ENCODE data around the gene DNAJC18. TPM values are rescaled to one million over a fixed set of nuclear protein-coding genes. Genes with fewer than 3 reads are reported as not detected.

Gene DNAJC18
- polyA plus RNA-seq, 2 donors: 2.2 to 2.4 TPM

GRCh38 chr5:139461698-139462097, 22.4 kb upstream of the DNAJC18 start:
- H3K27me3 ChIP-seq (ENCODE audit: control insufficient read depth in 1 of 2, insufficient read depth in 2 of 2, low read length in 2 of 2): no peaks in the 10 kb centered on the region
- no peaks in the 10 kb centered on the region for H3K9me3 ChIP-seq (ENCODE audit: control insufficient read depth in 2 of 2, insufficient read depth in 1 of 2, low read depth in 1 of 2, low read length in 1 of 2)
- 74% methylated on average over 5 of the region's 5 CpGs for WGBS, 2 donors

DNA sequence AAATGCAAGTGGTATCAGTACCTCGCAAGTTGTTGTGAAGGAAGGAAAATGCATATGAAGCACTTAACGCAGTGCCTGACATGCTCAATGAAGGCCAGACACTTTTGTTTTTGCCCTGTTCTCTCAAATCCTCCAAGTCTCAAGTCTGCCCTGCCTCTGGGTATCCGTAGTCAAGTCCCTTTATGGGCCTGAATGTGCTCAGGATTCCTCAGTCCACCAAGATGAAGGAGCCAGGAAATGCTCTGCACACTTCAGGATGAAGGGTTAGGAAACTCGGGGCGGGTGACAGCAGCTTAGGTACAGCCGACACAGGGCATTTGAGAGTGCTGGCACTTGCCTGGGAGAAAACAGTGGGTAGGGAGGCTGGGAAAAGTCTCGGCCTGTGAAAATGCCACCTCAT, 21.9 kb upstream of the DNAJC18 start:
- no peaks in the 10 kb centered on the region for H3K9me3 ChIP-seq (ENCODE audit: control insufficient read depth in 2 of 2, insufficient read depth in 1 of 2, low read depth in 1 of 2, low read length in 1 of 2)
- peaks cover 0 to 4% of the 10 kb centered on the region in 2 donors for H3K4me1 ChIP-seq (ENCODE audit: control insufficient read depth in 2 of 2, insufficient read depth in 2 of 2, low read length in 1 of 2)
- H3K27me3 ChIP-seq (ENCODE audit: control insufficient read depth in 1 of 2, insufficient read depth in 2 of 2, low read length in 2 of 2): no peaks in the 10 kb centered on the region
- 84 to 86% methylated on average over 7 of the region's 7 CpGs for WGBS, 2 donors
- H3K4me3 ChIP-seq (ENCODE audit: low read depth in 1 of 2, low read length in 2 of 2): no peak overlapping the region
- peak overlapping the region in 1 of 2 donors; percentile 11 for H3K27ac ChIP-seq (ENCODE audit: low read depth in 2 of 2, low read length in 1 of 2)
- H3K36me3 ChIP-seq (ENCODE audit: control insufficient read depth in 2 of 2, insufficient read depth in 2 of 2, low read length in 1 of 2): no peaks in the 10 kb centered on the region

More at GRCh38 chr5:139461698-139462097, 22.4 kb upstream of the DNAJC18 start:
- Histone ChIP-seq H3K36me3 (ENCODE audit: control insufficient read depth in 2 of 2, insufficient read depth in 2 of 2, low read length in 1 of 2) (no peaks in the 10 kb centered on the region), H3K4me1 (ENCODE audit: control insufficient read depth in 2 of 2, insufficient read depth in 2 of 2, low read length in 1 of 2) (peaks cover 0 to 4% of the 10 kb centered on the region in 2 donors), H3K27ac (ENCODE audit: low read depth in 2 of 2, low read length in 1 of 2) (peak overlapping the region; percentile 1 to 11), H3K4me3 (ENCODE audit: low read depth in 1 of 2, low read length in 2 of 2) (no peak overlapping the region)

DNA sequence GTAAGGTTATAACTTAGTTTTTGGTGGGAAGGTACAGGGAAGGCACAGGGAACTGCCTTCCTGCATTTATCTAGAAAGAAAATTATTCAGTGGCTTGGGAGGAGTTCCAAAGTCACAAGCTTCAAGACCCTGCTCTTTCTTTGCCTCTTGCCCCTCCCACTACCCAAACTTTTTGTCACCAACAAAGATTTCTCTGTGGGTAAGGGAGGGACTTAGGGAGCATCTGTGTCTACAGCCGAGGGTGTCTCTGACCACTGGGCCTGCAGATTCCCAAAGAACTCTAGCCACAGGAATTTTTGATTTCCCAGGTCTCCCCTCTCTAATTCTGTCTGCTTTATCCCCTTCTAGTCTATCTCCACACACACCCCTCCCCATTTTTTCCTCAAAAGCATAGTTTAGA, 21.1 kb upstream of the DNAJC18 start:
- H3K27me3 ChIP-seq (ENCODE audit: control insufficient read depth in 1 of 2, insufficient read depth in 2 of 2, low read length in 2 of 2): no peaks in the 10 kb centered on the region
- no peak overlapping the region for H3K27ac ChIP-seq (ENCODE audit: low read depth in 2 of 2, low read length in 1 of 2)
- WGBS, 2 donors: 65 to 82% methylated on average over 1 of the region's 1 CpG
- H3K9me3 ChIP-seq (ENCODE audit: control insufficient read depth in 2 of 2, insufficient read depth in 1 of 2, low read depth in 1 of 2, low read length in 1 of 2): no peaks in the 10 kb centered on the region
- no peaks in the 10 kb centered on the region for H3K36me3 ChIP-seq (ENCODE audit: control insufficient read depth in 2 of 2, insufficient read depth in 2 of 2, low read length in 1 of 2)
- H3K4me3 ChIP-seq (ENCODE audit: low read depth in 1 of 2, low read length in 2 of 2): no peak overlapping the region
- peaks cover 0 to 4% of the 10 kb centered on the region in 2 donors for H3K4me1 ChIP-seq (ENCODE audit: control insufficient read depth in 2 of 2, insufficient read depth in 2 of 2, low read length in 1 of 2)

DNA sequence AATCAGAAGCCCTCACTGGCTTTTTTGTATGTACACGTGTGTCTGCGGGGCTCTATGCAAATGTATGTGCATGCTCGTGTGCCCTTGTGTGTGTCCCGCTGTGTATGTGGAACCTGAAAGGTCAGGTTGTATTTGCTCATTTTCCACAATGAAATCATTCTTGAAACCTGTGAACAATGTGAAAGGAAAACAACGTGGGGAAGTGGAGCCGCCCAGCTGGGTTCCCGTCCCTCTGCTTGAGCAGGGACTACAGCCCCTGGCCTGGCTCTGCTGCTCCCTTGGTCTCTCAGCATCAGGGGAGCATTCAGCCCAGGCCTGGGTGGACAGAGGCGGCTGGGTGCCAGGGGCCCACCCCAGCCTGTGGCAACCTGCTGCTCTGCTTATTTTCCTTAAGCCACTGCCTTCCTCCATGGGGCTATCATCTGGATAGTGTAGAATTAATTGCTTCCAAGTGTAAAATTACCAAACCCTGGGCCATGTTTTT, 20.2 kb upstream of the DNAJC18 start:
- Histone ChIP-seq H3K9me3 (ENCODE audit: control insufficient read depth in 2 of 2, insufficient read depth in 1 of 2, low read depth in 1 of 2, low read length in 1 of 2) (no peaks in the 10 kb centered on the region), H3K36me3 (ENCODE audit: control insufficient read depth in 2 of 2, insufficient read depth in 2 of 2, low read length in 1 of 2) (no peaks in the 10 kb centered on the region), H3K27me3 (ENCODE audit: control insufficient read depth in 1 of 2, insufficient read depth in 2 of 2, low read length in 2 of 2) (no peaks in the 10 kb centered on the region), H3K4me1 (ENCODE audit: control insufficient read depth in 2 of 2, insufficient read depth in 2 of 2, low read length in 1 of 2) (peaks cover 0 to 4% of the 10 kb centered on the region in 2 donors), H3K4me3 (ENCODE audit: low read depth in 1 of 2, low read length in 2 of 2) (no peak overlapping the region), H3K27ac (ENCODE audit: low read depth in 2 of 2, low read length in 1 of 2) (peak overlapping the region in 1 of 2 donors; percentile 76)
- 51 to 60% methylated on average over 8 of the region's 8 CpGs for WGBS, 2 donors

DNA sequence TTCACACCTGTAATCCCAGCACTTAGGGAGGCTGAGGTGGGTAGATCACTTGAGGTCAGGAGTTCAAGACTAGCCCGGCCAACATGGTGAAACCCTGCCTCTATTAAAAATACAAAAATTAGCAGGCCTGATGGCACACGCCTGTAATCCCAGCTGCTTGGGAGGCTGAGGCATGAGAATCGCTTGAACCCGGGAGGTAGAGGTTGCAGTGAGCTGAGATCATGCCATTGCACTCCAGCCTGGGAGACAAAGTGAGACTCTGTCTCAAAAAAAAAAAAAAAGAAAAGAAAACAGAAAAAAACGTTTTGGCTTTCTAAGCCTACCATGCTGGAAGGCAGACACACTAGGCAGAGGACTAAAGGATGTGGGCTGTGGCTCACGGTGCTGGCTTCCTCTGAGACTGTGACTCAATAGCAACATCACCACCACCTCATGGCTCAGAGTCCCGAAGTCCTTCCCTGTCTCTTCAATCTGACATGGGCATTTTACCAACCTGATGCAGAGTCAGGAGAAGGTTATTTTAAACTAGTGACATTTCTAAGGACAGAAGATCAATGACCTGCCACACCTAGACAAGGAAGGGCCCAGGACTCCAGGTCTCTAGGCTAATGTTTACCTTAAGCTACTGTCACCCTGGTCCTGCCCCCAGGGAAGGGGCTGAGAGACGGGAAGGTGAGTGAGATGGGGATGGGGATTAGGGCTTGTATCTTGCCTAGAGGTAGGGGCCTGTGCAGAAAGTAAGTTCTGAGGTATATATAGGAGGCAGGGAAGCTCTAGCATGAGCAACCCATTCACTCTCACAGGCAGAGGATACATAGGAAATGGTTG, 19.5 kb upstream of the DNAJC18 start:
- H3K27ac ChIP-seq (ENCODE audit: low read depth in 2 of 2, low read length in 1 of 2): peak overlapping the region; percentile 50 to 76
- H3K27me3 ChIP-seq (ENCODE audit: control insufficient read depth in 1 of 2, insufficient read depth in 2 of 2, low read length in 2 of 2): no peaks in the 10 kb centered on the region
- WGBS, 2 donors: 47 to 50% methylated on average over 8 of the region's 8 CpGs
- H3K4me3 ChIP-seq (ENCODE audit: low read depth in 1 of 2, low read length in 2 of 2): no peak overlapping the region
- peaks cover 0 to 4% of the 10 kb centered on the region in 2 donors for H3K4me1 ChIP-seq (ENCODE audit: control insufficient read depth in 2 of 2, insufficient read depth in 2 of 2, low read length in 1 of 2)
- peaks cover 0 to 5% of the 10 kb centered on the region in 2 donors for H3K9me3 ChIP-seq (ENCODE audit: control insufficient read depth in 2 of 2, insufficient read depth in 1 of 2, low read depth in 1 of 2, low read length in 1 of 2)
- H3K36me3 ChIP-seq (ENCODE audit: control insufficient read depth in 2 of 2, insufficient read depth in 2 of 2, low read length in 1 of 2): no peaks in the 10 kb centered on the region

DNA sequence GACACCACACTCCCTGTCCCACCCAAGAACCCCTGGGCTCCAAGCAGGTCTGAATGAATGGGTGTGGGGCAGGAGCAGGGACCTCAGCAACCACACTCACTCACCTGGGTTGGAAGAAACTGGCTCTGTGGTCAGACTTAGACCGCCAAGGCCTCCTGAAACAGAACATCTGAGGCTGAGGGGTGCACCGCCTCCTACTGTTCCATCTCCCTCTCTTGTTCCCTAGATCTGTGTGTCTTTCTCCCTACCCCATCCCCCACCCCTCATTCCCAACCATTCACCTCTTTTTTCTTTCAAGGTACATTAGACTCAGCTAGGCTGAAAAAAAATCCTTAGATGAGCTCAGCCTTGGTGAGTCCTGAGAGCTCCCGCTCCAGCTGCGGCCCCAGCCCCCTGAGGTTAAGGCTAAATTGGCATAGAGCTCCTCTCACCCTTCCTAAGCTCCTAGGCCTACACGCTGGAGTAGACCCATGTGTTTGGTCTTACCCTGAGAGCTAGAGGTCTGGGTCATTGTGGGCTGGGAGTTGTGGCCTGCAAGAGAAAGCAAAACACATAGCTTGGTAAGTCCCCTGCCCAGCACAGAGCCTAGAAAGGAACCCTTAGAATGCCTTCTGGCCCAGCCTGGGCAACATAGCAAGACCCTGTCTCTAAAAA, 18.5 kb upstream of the DNAJC18 start:
- Histone ChIP-seq H3K27me3 (ENCODE audit: control insufficient read depth in 1 of 2, insufficient read depth in 2 of 2, low read length in 2 of 2) (no peaks in the 10 kb centered on the region), H3K4me3 (ENCODE audit: low read depth in 1 of 2, low read length in 2 of 2) (no peak overlapping the region), H3K27ac (ENCODE audit: low read depth in 2 of 2, low read length in 1 of 2) (no peak overlapping the region), H3K4me1 (ENCODE audit: control insufficient read depth in 2 of 2, insufficient read depth in 2 of 2, low read length in 1 of 2) (peaks cover 0 to 4% of the 10 kb centered on the region in 2 donors), H3K9me3 (ENCODE audit: control insufficient read depth in 2 of 2, insufficient read depth in 1 of 2, low read depth in 1 of 2, low read length in 1 of 2) (peaks cover 0 to 5% of the 10 kb centered on the region in 2 donors), H3K36me3 (ENCODE audit: control insufficient read depth in 2 of 2, insufficient read depth in 2 of 2, low read length in 1 of 2) (no peaks in the 10 kb centered on the region)
- 90 to 92% methylated on average over 5 of the region's 5 CpGs for WGBS, 2 donors

- Histone ChIP-seq H3K27me3 (ENCODE audit: control insufficient read depth in 1 of 2, insufficient read depth in 2 of 2, low read length in 2 of 2) (no peaks in the 10 kb centered on the region), H3K4me3 (ENCODE audit: low read depth in 1 of 2, low read length in 2 of 2) (no peak overlapping the region), H3K36me3 (ENCODE audit: control insufficient read depth in 2 of 2, insufficient read depth in 2 of 2, low read length in 1 of 2) (no peaks in the 10 kb centered on the region), H3K27ac (ENCODE audit: low read depth in 2 of 2, low read length in 1 of 2) (no peak overlapping the region), H3K9me3 (ENCODE audit: control insufficient read depth in 2 of 2, insufficient read depth in 1 of 2, low read depth in 1 of 2, low read length in 1 of 2) (peaks cover 0 to 5% of the 10 kb centered on the region in 2 donors), H3K4me1 (ENCODE audit: control insufficient read depth in 2 of 2, insufficient read depth in 2 of 2, low read length in 1 of 2) (peaks cover 0 to 4% of the 10 kb centered on the region in 2 donors)
- WGBS, 2 donors: 94 to 95% methylated on average over 5 of the region's 5 CpGs
Observed at GRCh38 chr5:139457241-139457640, 17.9 kb upstream of the DNAJC18 start.

GRCh38 chr5:139456776-139457175, 17.5 kb upstream of the DNAJC18 start:
- H3K4me3 ChIP-seq (ENCODE audit: low read depth in 1 of 2, low read length in 2 of 2): no peak overlapping the region
- WGBS, 2 donors: 92% methylated on average over 12 of the region's 12 CpGs
- no peaks in the 10 kb centered on the region for H3K36me3 ChIP-seq (ENCODE audit: control insufficient read depth in 2 of 2, insufficient read depth in 2 of 2, low read length in 1 of 2)
- no peak overlapping the region for H3K27ac ChIP-seq (ENCODE audit: low read depth in 2 of 2, low read length in 1 of 2)
- peaks cover 0 to 5% of the 10 kb centered on the region in 2 donors for H3K9me3 ChIP-seq (ENCODE audit: control insufficient read depth in 2 of 2, insufficient read depth in 1 of 2, low read depth in 1 of 2, low read length in 1 of 2)
- H3K4me1 ChIP-seq (ENCODE audit: control insufficient read depth in 2 of 2, insufficient read depth in 2 of 2, low read length in 1 of 2): peaks cover 0 to 4% of the 10 kb centered on the region in 2 donors
- no peaks in the 10 kb centered on the region for H3K27me3 ChIP-seq (ENCODE audit: control insufficient read depth in 1 of 2, insufficient read depth in 2 of 2, low read length in 2 of 2)

DNA sequence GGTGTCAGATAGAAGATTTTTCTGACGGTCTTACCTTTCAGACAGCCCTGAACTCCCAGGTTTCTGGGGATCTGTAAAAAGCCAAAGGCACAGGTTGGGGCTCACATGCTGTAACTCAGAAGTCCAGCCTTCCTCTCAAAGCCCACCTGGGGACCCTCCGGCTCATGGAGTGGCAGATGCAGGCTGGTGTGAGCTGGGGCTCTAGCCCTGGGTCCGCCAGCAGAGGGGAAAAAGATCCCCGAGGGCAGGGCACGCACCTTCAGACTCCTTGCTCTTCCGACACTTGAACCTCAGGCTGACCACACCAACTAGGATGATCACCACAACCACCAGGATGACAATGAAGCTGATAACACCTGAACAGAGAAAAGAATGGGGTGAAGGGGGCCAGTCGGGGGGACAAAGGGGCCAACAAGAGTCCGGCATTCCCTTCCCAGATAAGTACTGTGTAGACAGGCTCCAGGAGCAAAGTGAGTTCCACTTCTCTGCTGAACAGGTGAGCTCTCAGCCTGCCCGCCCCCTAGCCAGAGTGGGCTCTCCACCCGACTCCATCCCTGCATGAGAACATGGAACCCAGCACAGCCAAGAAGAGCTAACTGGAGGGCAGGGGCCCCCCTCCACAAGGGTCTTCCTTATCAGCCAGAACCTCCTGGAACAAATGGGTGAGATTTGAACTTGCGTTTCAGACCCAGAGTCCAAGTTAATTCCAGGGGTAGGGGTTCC, 15.4 kb upstream of the DNAJC18 start:
- no peaks in the 10 kb centered on the region for H3K36me3 ChIP-seq (ENCODE audit: control insufficient read depth in 2 of 2, insufficient read depth in 2 of 2, low read length in 1 of 2)
- H3K4me3 ChIP-seq (ENCODE audit: low read depth in 1 of 2, low read length in 2 of 2): no peak overlapping the region
- no peaks in the 10 kb centered on the region for H3K27me3 ChIP-seq (ENCODE audit: control insufficient read depth in 1 of 2, insufficient read depth in 2 of 2, low read length in 2 of 2)
- H3K4me1 ChIP-seq (ENCODE audit: control insufficient read depth in 2 of 2, insufficient read depth in 2 of 2, low read length in 1 of 2): peaks cover 0 to 4% of the 10 kb centered on the region in 2 donors
- WGBS, 2 donors: 85 to 87% methylated on average over 11 of the region's 11 CpGs
- H3K27ac ChIP-seq (ENCODE audit: low read depth in 2 of 2, low read length in 1 of 2): no peak overlapping the region
- peaks cover 0 to 5% of the 10 kb centered on the region in 2 donors for H3K9me3 ChIP-seq (ENCODE audit: control insufficient read depth in 2 of 2, insufficient read depth in 1 of 2, low read depth in 1 of 2, low read length in 1 of 2)

All from esophagus (tissue), 2 donors.